ENCODE results near the gene EVL. TPM values are rescaled to one million over a fixed set of nuclear protein-coding genes. Genes with fewer than 3 reads are reported as not detected.
"Not testable (repeated sequence)": the region's sequence is repeated elsewhere in the genome, so short reads cannot be mapped to it uniquely, and the experiment has no call there.

Gene EVL
- total RNA-seq, 6 experiments from 2014 or later = 1.2 to 4.8 (median 2.0) TPM

DNA sequence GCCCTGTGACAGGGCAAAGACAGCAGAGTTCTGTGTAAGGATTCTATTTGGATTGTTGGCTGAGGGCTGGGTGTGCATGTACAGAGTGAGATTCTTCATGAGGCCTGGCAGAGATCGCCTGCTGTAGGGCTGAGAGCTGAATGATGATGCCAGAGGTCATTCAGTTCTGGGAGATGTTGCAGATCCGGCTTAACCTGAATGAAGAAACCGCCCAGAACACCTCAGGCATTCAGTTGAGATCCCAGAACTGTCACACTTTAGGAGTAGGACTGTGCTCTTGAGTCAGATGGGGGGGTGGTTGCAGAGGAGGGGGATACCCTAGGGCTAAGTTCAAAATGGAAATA lies 5.8 kb upstream of the EVL start:
- Mint-ChIP-seq H3K4me1 (ENCODE audit: low read depth) (no peaks in the 10 kb centered on the region), H3K4me3 (no peak overlapping the region), H3K27ac (no peak overlapping the region), H3K27me3 (ENCODE audit: insufficient read depth) (peaks cover 14% of the 10 kb centered on the region), H3K9me3 (no peaks in the 10 kb centered on the region), H3K36me3 (ENCODE audit: low read depth) (no peaks in the 10 kb centered on the region)
- no peak for TF ChIP-seq CTCF (IDR thresholded peaks at IDR 0.05)
- DNase-seq = no peak

GRCh38 chr14:100060760-100061159 lies 4.5 kb upstream of the EVL start:
- H3K36me3 Mint-ChIP-seq (ENCODE audit: low read depth) = no peaks in the 10 kb centered on the region
- no peak for DNase-seq
- H3K9me3 Mint-ChIP-seq = no peaks in the 10 kb centered on the region
- no peak for TF ChIP-seq CTCF (IDR thresholded peaks at IDR 0.05)
- H3K4me3 Mint-ChIP-seq = no peak overlapping the region
- no peaks in the 10 kb centered on the region for H3K4me1 Mint-ChIP-seq (ENCODE audit: low read depth)
- peaks cover 11% of the 10 kb centered on the region for H3K27me3 Mint-ChIP-seq (ENCODE audit: insufficient read depth)
- no peak overlapping the region for H3K27ac Mint-ChIP-seq

DNA sequence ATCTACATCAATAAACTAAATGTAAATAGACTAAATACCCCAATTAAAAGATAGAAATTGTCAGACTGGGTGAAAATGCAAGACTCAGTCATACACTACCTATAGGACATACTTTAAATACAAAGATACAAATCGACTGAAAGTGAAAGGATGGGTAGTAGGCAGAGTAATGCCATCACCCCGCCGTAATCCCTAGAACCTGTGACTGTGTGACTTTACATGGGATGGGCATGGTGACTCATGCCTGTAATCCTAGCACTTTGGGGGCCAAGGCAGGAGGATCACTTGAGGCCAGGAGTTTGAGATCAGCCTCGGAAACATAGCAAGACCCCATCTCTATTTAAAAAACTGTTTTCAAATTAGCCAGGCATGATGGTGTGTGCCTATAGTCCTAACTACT lies 2.6 kb upstream of the EVL start:
- Mint-ChIP-seq H3K4me1 (ENCODE audit: low read depth) (no peaks in the 10 kb centered on the region), H3K36me3 (ENCODE audit: low read depth) (no peaks in the 10 kb centered on the region), H3K27ac (no peak overlapping the region), H3K9me3 (no peaks in the 10 kb centered on the region), H3K4me3 (no peak overlapping the region), H3K27me3 (ENCODE audit: insufficient read depth) (peaks cover 13% of the 10 kb centered on the region)
- TF ChIP-seq CTCF (IDR thresholded peaks at IDR 0.05) = no peak
- DNase-seq = no peak

- no peak for DNase-seq
- no peaks in the 10 kb centered on the region; the same call in 1 of the 2 replicates for H3K36me3 Mint-ChIP-seq (ENCODE audit: low read depth)
Observed at GRCh38 chr14:100063314-100063941, 1.8 kb upstream of the EVL start.

GRCh38 chr14:100064335-100065092 lies 708 bp upstream of the EVL start:
- peaks cover 11% of the 10 kb centered on the region for H3K4me1 Mint-ChIP-seq (ENCODE audit: low read depth)
- H3K36me3 Mint-ChIP-seq (ENCODE audit: low read depth); H3K27me3 Mint-ChIP-seq (ENCODE audit: insufficient read depth); H3K9me3 Mint-ChIP-seq; H3K4me3 Mint-ChIP-seq; DNase-seq; H3K27ac Mint-ChIP-seq: not testable (repeated sequence)

More at GRCh38 chr14:100063314-100063941, 1.8 kb upstream of the EVL start:
- Mint-ChIP-seq H3K27me3 (ENCODE audit: insufficient read depth) (peaks cover 13% of the 10 kb centered on the region), H3K4me1 (ENCODE audit: low read depth) (peaks cover 7% of the 10 kb centered on the region), H3K27ac (no peak overlapping the region), H3K4me3 (no peak overlapping the region), H3K9me3 (no peaks in the 10 kb centered on the region)
- TF ChIP-seq CTCF (IDR thresholded peaks at IDR 0.05) = no peak

- Mint-ChIP-seq H3K4me3 (no peak overlapping the region), H3K36me3 (ENCODE audit: low read depth) (no peaks in the 10 kb centered on the region; the same call in 1 of the 2 replicates), H3K4me1 (ENCODE audit: low read depth) (peaks cover 11% of the 10 kb centered on the region), H3K9me3 (no peaks in the 10 kb centered on the region), H3K27me3 (ENCODE audit: insufficient read depth) (peaks cover 11% of the 10 kb centered on the region), H3K27ac (no peak overlapping the region)
- no peak for TF ChIP-seq CTCF (IDR thresholded peaks at IDR 0.05)
- no peak for DNase-seq
Observed at GRCh38 chr14:100065942-100066574, 836 bp downstream of the EVL start.
